NAMALWA (cell line): ENCODE data around the gene CEP164.

Experiments
- DNase-seq: peaks from one replicate; pipeline ENCODE4 v3.0.0-alpha.2; 2015; ENCODE audit warnings: low spot score

The CEP164 gene

GRCh38 chr11:117327567-117328374 is at the start of gene CEP164:
Gene CEP164 (plus strand): TSS chr11:117327854. CDS start chr11:117338587, 10,733 bp downstream.
- peak; percentile 98 for DNase-seq

- no peak for DNase-seq
These were observed 49.3 kb upstream of the CEP164 start for GRCh38 chr11:117278347-117278746.

GRCh38 chr11:117279711-117280376 is 47.8 kb upstream of the CEP164 start:
- no peak for DNase-seq

- no peak for DNase-seq
These were observed 46.5 kb upstream of the CEP164 start for GRCh38 chr11:117281159-117281558.

- no peak for DNase-seq
These were observed 45.8 kb upstream of the CEP164 start for GRCh38 chr11:117281869-117282268.

- no peak for DNase-seq
These were observed 44.7 kb upstream of the CEP164 start for GRCh38 chr11:117282956-117283355.

GRCh38 chr11:117284053-117284452 is 43.6 kb upstream of the CEP164 start:
- no peak for DNase-seq

GRCh38 chr11:117286588-117286987 is 41.1 kb upstream of the CEP164 start:
- DNase-seq = no peak

GRCh38 chr11:117287668-117288067 is 40.0 kb upstream of the CEP164 start:
- no peak for DNase-seq

- no peak for DNase-seq
These were observed 37.9 kb upstream of the CEP164 start for GRCh38 chr11:117289795-117290194.

- DNase-seq = no peak
These were observed 36.8 kb upstream of the CEP164 start, which contains the start of gene BACE1-AS for GRCh38 chr11:117290809-117291396. Gene BACE1-AS (plus strand): TSS chr11:117291346.

GRCh38 chr11:117292616-117293015 is 35.0 kb upstream of the CEP164 start:
- DNase-seq = no peak

GRCh38 chr11:117295438-117296137 is 32.1 kb upstream of the CEP164 start:
- DNase-seq = no peak

- DNase-seq = no peak
These were observed 30.8 kb upstream of the CEP164 start for GRCh38 chr11:117296881-117297280.

GRCh38 chr11:117298195-117298594 is 29.5 kb upstream of the CEP164 start:
- no peak for DNase-seq

GRCh38 chr11:117299351-117300282 is 28.0 kb upstream of the CEP164 start:
- no peak for DNase-seq

- no peak for DNase-seq
These were observed 27.4 kb upstream of the CEP164 start for GRCh38 chr11:117300283-117300663.

- no peak for DNase-seq
These were observed 26.9 kb upstream of the CEP164 start for GRCh38 chr11:117300773-117301172.

- no peak for DNase-seq
These were observed 25.4 kb upstream of the CEP164 start for GRCh38 chr11:117302228-117302627.

- DNase-seq = no peak
These were observed 24.6 kb upstream of the CEP164 start for GRCh38 chr11:117303101-117303500.

GRCh38 chr11:117303646-117304315 is 23.9 kb upstream of the CEP164 start:
- no peak for DNase-seq
